Esophagus mucosa (tissue), 1 donor: Measurements from ENCODE around the gene TMEM38A. TPM values are rescaled to one million over a fixed set of nuclear protein-coding genes. Genes with fewer than 3 reads are reported as not detected.

ENCODE experiments used
- ATAC-seq: fragments of 200-7000 bp; cut with Tn5 transposase; one replicate; pipeline ENCODE4 v1.9.1; 2020
- total RNA-seq: library from RNA; stranded (reverse); gene quantifications from one replicate; pipeline ENCODE4 v1.2.4, GENCODE V29; 2023
- donor health status: DM: yes; HTN: yes; CAD: no.

The TMEM38A gene
- 1.6 TPM for total RNA-seq

GRCh38 chr19:16660763-16661479, at the start of gene TMEM38A:
TMEM38A (plus strand) TSS chr19:16661139; CDS start chr19:16661218, 79 bp downstream.
- ATAC-seq: peak; percentile 24

DNA sequence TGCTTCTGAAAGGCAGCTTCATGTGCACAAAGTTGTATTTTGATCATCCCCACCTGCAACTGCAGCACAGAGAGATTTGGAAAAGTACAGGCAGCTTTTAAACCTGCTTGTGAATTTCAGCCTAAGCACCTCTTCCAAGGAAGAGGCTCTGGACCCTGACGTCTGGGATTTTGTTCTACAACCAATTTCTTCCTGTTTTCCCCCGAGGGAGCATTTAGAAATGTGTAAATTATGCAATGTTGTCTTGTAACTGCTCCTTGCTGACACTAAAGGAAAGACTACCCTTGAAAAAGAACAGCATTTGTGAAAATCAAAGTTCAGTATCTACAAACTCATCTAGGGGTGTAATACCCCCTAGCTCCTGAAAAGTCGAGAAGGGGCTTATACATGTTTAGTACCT, 48.3 kb upstream of the TMEM38A start:
- no peak for ATAC-seq

GRCh38 chr19:16613841-16614240, 47.1 kb upstream of the TMEM38A start:
- no peak for ATAC-seq

- ATAC-seq: no peak
These were observed 46.0 kb upstream of the TMEM38A start for GRCh38 chr19:16614941-16615340.

- ATAC-seq: no peak
These were observed 45.1 kb upstream of the TMEM38A start for GRCh38 chr19:16615808-16616207.

DNA sequence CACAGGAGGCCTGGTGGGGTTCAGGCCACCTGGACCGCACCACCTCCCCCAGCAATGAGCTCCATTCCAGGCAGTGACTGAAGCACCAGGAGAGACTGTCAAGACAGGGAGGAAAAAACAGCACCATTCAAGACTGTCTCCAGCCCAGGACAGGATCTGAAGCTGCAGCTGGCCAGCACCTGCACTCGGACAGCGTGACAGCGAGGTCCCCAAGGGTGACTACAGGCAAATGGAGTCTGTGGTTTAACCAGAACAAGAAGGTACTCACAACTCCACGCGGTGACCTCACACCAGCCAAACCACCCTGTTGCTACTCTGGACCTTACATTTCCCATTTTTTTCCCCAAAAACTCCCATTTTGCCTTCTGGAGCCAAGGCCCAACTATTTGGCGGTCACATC, 42.7 kb upstream of the TMEM38A start:
- ATAC-seq: no peak

DNA sequence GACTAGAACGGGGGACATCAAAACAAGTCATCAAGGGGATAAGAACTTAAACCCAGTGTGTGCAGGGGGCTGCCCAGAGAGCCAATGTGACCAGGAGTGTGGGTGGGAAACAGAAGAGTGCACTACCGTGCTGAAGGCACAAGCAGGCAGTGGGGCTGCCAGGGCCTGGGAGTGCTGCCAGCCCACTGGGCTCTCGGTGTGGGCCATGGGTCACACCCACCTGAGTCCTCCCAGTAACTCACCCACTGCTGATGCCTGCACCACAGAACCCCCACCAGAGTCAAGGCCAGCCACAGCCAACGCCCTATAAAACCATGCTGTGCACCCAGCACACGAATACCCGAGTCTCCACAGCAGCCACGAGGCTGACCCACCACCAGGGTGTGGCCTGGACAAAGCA, 41.5 kb upstream of the TMEM38A start:
- no peak for ATAC-seq

- ATAC-seq: no peak
These were observed 40.9 kb upstream of the TMEM38A start for GRCh38 chr19:16620018-16620417.

DNA sequence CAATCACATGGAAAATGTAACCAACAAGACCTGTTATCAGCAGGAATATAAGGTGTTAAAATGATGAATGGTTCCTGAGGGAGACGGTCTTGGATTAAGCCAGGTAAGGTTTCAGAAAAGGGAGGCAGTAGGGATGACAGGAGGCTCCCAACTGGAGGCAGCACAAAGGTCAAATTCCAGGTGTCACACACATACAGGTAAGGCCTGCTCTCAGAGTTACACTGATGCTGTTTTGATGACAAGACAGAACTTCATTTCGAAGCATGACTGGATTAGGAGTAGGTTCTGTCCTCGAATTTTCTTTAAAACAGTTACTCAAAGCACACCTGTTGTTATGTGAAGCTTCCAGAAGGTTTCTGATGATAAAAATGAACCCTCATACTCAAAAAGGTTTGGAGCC, 40.4 kb upstream of the TMEM38A start:
- ATAC-seq: no peak

GRCh38 chr19:16621165-16621800, 39.7 kb upstream of the TMEM38A start:
- ATAC-seq: no peak

DNA sequence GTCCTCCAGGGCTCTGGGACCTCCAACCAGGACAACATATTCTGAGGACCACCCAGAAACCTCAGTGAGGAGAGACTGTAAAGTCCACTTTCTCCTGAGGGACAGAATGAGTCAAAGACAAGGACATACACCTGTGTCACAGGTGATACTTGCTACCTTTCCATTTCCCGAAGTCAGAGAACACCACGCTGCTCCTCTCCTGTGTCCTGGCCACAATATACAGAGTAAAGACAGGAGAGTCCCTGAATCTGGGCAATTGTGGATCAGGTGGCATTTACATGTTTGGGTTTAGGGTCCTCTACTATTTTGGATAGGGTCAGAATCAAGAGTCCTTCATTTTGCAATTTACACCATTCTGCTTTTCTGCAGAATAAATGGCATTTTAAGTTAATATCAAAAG, 37.9 kb upstream of the TMEM38A start:
- ATAC-seq: no peak

- no peak for ATAC-seq
These were observed 37.4 kb upstream of the TMEM38A start for GRCh38 chr19:16623576-16623975.

- no peak for ATAC-seq
These were observed 36.7 kb upstream of the TMEM38A start for GRCh38 chr19:16624236-16624635.

- ATAC-seq: no peak
These were observed 35.6 kb upstream of the TMEM38A start for GRCh38 chr19:16625163-16625958.

GRCh38 chr19:16626796-16627192, 34.1 kb upstream of the TMEM38A start:
- no peak for ATAC-seq

DNA sequence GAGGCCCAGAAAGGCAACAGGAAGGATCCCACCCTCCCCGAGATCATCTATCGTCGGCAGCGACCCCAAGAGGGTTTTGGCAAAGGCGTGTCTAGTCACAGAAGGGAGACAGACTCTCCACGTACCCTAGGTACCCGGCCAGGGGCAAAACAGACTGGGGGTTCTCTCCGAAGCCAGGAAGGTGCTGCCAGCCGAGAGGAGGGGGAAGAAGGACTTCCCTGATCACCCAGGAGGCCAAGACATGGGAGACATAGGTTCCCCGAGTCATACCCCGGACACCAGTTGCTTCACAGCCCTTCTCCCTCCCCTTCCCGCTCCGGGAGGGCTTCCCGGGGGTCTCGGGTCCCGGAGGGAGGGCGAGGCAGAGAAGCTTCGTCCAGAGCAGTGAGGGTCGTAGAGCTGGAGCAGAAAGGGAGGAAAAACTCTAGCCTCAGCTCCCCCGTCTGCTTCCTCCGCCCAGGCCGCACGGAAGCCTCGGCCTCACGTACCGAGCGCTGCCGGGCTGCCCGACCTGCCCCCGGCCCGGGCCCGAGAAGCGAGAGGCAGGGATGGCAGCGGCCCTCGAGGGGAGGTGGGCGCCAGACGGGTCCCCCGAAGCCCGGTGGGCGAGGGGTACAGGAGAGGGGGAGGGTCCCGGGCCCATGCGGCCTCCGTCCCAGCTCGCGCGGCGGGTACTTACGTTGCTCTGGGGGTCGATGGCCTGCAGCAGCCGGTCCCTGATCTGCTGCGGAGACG, 33.6 kb upstream of the TMEM38A start:
- ATAC-seq: peak; percentile 10

DNA sequence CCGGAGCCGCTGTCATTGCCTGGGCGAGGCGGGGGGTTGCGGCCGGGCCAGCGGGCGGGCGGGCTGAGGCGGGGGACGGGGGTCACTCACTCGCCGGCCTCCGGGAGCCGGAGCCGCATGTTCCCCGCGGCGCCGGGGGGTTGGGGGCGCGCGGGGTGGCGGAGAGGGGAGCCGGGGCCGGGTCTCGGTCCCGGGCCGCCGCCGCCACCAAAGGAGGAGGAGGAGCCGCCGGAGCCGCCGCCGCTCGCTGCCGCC, 33.1 kb upstream of the TMEM38A start:
- no peak for ATAC-seq

- ATAC-seq: peak; percentile 96
These were observed 32.6 kb upstream of the TMEM38A start, which contains the start of gene MED26 for GRCh38 chr19:16628183-16628983. MED26 (minus strand) TSS chr19:16628204; CDS start chr19:16627943, 261 bp downstream.

DNA sequence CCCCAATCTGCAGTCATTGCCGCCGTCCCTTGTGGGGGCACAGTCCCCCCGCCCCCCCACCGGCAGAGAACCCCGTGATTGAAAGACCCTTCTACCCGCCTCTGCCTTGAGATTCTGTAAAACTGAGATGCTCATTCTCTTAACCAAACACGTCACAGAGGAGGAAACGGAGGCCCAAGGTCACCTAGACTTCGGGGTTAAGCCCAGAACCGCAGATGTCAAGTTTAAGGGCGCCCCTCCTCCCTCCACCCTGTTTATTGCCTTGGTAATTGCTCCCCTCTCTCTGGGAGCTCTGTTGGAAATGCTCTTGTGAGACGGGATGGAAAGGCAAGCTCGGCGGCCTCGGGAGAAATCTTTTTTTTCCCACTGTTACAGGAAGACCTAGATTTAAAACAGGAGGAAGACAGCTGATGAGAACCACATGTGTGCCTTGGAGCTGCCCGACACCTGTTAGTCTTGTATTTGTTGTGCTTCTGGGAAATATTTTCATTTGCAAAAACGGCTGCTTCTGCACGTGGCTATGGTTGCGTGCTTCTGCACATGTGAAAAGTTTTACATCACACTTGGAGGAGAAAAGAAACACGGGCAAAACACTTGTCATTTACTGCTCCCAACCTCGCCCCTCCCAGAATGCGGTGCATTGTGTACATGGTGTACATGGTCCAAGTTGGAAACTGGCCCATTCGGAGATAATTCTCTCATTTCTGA, 31.8 kb upstream of the TMEM38A start:
- ATAC-seq: no peak

DNA sequence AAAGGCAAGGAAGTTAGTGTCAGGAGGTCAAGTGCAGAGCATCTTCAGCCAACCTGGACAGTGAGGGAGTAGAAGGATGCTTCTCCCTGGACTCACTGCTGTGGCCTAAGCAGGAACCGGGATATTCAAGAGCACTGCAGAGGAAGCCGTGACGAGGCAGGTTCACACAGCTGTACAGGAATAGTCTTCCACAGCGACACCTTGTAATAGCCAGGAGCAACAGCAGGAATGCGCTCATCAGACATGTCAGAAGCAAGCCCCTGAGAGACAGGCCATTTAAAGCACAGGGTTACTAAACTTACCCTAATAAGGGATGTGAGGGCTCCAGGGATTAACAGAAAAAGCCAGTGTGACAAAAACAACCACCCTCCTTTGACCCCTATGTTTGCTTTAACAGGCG, 29.5 kb upstream of the TMEM38A start:
- ATAC-seq: no peak

DNA sequence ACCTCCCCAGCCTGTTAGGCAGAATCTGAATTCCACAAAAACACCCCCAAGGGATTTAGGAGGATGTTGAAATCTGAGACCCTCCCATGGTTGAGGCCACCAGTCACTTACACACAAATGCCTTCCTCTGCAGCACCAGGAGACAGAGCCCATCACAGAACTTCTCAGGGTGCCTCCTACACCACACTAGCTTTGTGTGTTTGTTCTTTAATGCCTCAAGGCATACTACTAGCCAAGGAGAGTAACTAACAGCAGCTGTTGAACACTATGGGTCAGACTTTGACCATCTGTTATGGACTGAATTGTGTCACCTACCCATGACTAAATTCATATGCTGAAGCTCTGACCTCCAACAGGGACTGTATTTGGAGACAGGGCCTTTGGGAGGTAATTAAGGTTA, 23.4 kb upstream of the TMEM38A start:
- no peak for ATAC-seq

DNA sequence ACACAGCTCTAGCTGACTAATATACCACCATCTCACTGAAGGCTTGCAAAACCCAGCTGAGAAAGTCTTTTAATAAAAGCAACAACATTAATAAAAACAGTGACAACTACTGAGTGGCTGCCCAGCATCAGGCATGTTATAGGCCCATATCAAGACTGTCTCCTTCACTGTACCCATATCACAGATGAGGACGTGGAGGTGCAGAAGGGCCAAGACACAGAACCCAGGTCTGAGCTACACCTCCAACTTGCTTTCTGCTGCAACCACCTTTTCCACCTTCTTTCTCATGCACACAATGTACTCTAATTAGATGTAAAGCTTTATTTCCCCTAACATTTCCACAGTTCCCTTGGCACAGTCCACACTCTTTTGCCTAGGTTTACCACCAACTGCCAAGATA, 22.3 kb upstream of the TMEM38A start:
- ATAC-seq: no peak
